Neural cell (in vitro differentiated cells): ENCODE results near the gene BNIPL. TPM values are rescaled to one million over a fixed set of nuclear protein-coding genes. Genes with fewer than 3 reads are reported as not detected.

Source experiments
- H2AFZ ChIP-seq: fragments of 200-600, 300-800 bp; sonication (generic), shearing (Covaris generic); 2 replicates; pipeline ENCODE4 v1.6.0; 2014; ENCODE audit warnings: low read depth, mild to moderate bottlenecking, antibody characterized with exemption, low read length, moderate library complexity
- H3F3A ChIP-seq: fragments of 200-600 bp; shearing (Covaris generic); 2 replicates; pipeline ENCODE4 v1.6.1; 2016; ENCODE audit warnings: mild to moderate bottlenecking, moderate library complexity, mixed read lengths, antibody characterized with exemption, low read length; ENCODE audit not compliant: insufficient read depth, poor library complexity, severe bottlenecking
- H3K27ac ChIP-seq: fragments of 200-600, 300-800 bp; sonication (generic), shearing (Covaris generic); 2 replicates; pipeline ENCODE4 v1.5.1; 2014; ENCODE audit warnings: mild to moderate bottlenecking, low read length, moderate library complexity
- H3K27me3 ChIP-seq: fragments of 300-800, 200-600 bp; sonication (generic), shearing (Covaris generic); 2 replicates; pipeline ENCODE4 v1.6.0; 2014; ENCODE audit warnings: mild to moderate bottlenecking, low read depth, low read length, moderate library complexity; ENCODE audit not compliant: insufficient read depth
- H3K36me3 ChIP-seq: fragments of 300-800, 200-600 bp; sonication (generic), shearing (Covaris generic); 2 replicates; pipeline ENCODE4 v1.5.1; 2014; ENCODE audit warnings: mild to moderate bottlenecking, antibody characterized with exemption, low read length, moderate library complexity; ENCODE audit not compliant: insufficient read depth
- H3K4me2 ChIP-seq: fragments of 300-800, 200-600 bp; sonication (generic), shearing (Covaris generic); 2 replicates; pipeline ENCODE4 v1.6.0; 2014; ENCODE audit warnings: mild to moderate bottlenecking, low read length
- H3K4me3 ChIP-seq: fragments of 300-800, 200-600 bp; sonication (generic), shearing (Covaris generic); 2 replicates; pipeline ENCODE4 v1.5.1; 2014; ENCODE audit warnings: mild to moderate bottlenecking, low read length, moderate library complexity
- H3K79me2 ChIP-seq: fragments of 200-600 bp; shearing (Covaris generic); replicated peaks from 2 replicates; pipeline ENCODE4 v1.6.0; 2014; ENCODE audit warnings: mild to moderate bottlenecking, low read length, moderate library complexity; ENCODE audit not compliant: insufficient read depth
- H3K9ac ChIP-seq: fragments of 300-800, 200-600 bp; sonication (generic), shearing (Covaris generic); 2 replicates; pipeline ENCODE4 v1.6.1; 2016; ENCODE audit warnings: mild to moderate bottlenecking, low read length, mixed read lengths
- H3K9me2 ChIP-seq: fragments of 200-600 bp; shearing (Covaris generic); 2 replicates; pipeline ENCODE4 v1.6.1; 2016; ENCODE audit warnings: mild to moderate bottlenecking, low read length, mixed read lengths; ENCODE audit not compliant: insufficient read depth
- H3K9me3 ChIP-seq: fragments of 200-600, 300-800 bp; sonication (generic), shearing (Covaris generic); 2 replicates; pipeline ENCODE4 v1.6.1; 2016; ENCODE audit warnings: mild to moderate bottlenecking, mixed run types, low read length, moderate library complexity, mixed read lengths
- H4K20me1 ChIP-seq: fragments of 200-600 bp; shearing (Covaris generic); 2 replicates; pipeline ENCODE4 v1.6.1; 2016; ENCODE audit warnings: mild to moderate bottlenecking, mixed run types; ENCODE audit not compliant: insufficient read depth
- CTCF ChIP-seq: fragments of 450-650 bp; IDR thresholded peaks from 2 replicates; pipeline ENCODE4 v1.5.1; 2014; ENCODE audit warnings: antibody characterized with exemption, mild to moderate bottlenecking, moderate library complexity; ENCODE audit not compliant: poor library complexity, severe bottlenecking
- EP300 ChIP-seq: fragments of 450-650 bp; conservative IDR thresholded peaks from 2 replicates; pipeline ENCODE4 v1.6.1; 2014; ENCODE audit warnings: antibody characterized with exemption, mild to moderate bottlenecking, moderate library complexity; ENCODE audit not compliant: poor library complexity, severe bottlenecking
- EZH2 ChIP-seq: fragments of 200-600, 300-800 bp; shearing (Covaris generic), sonication (generic); IDR thresholded peaks from 2 replicates; pipeline ENCODE4 v1.6.1; 2014; ENCODE audit warnings: antibody characterized with exemption, low read length, borderline replicate concordance, mild to moderate bottlenecking; ENCODE audit not compliant: insufficient read depth, poor library complexity, severe bottlenecking
- MXI1 ChIP-seq: fragments of 450-650 bp; conservative IDR thresholded peaks from 2 replicates; pipeline ENCODE4 v1.6.1; 2014; ENCODE audit warnings: antibody characterized with exemption, mild to moderate bottlenecking; ENCODE audit not compliant: poor library complexity, severe bottlenecking
- POLR2AphosphoS5 ChIP-seq: IDR thresholded peaks from 2 replicates; pipeline ENCODE4 v1.6.1; 2012
- RAD21 ChIP-seq: fragments of 450-650 bp; conservative IDR thresholded peaks from 2 replicates; pipeline ENCODE4 v1.6.1; 2014; ENCODE audit warnings: antibody characterized with exemption, mild to moderate bottlenecking, moderate library complexity
- REST ChIP-seq: IDR thresholded peaks from 2 replicates; pipeline ENCODE4 v1.6.1; 2012; ENCODE audit warnings: borderline replicate concordance
- SMC3 ChIP-seq: fragments of 450-650 bp; conservative IDR thresholded peaks from 2 replicates; pipeline ENCODE4 v1.6.1; 2014; ENCODE audit warnings: antibody characterized with exemption, mild to moderate bottlenecking, moderate library complexity; ENCODE audit not compliant: poor library complexity
- TAF1 ChIP-seq: IDR thresholded peaks from 2 replicates; pipeline ENCODE4 v1.6.1; 2012; ENCODE audit warnings: low read depth
- polyA plus RNA-seq: library from polyadenylated mRNA; depleted of rRNA; stranded (reverse); fragments of >200 nt; gene quantifications from 2 replicates; pipeline ENCODE4 v1.2.3, GENCODE V29; 2014

The BNIPL gene
- polyA plus RNA-seq, 1 donor from 2014 or later, result 0.33 TPM

GRCh38 chr1:151061704-151062103, 25.3 kb downstream of the BNIPL start:
- Histone ChIP-seq H3K36me3 (peaks cover 10% of the 10 kb centered on the region), H3K9me3 (no peaks in the 10 kb centered on the region), H3K9ac (peak overlapping the region; percentile 98), H4K20me1 (no peaks in the 10 kb centered on the region), H3K9me2 (no peaks in the 10 kb centered on the region), H3K4me2 (peak overlapping the region; percentile 100), H2AFZ (no peak overlapping the region), H3K27me3 (no peaks in the 10 kb centered on the region), H3K27ac (peak overlapping the region; percentile 99), H3K4me3 (peak overlapping the region; percentile 69), H3K79me2 (peaks cover 88% of the 10 kb centered on the region), H3F3A (peaks cover 10% of the 10 kb centered on the region)
- TF ChIP-seq MXI1 (no peak), SMC3 (no peak), EP300 (no peak), TAF1 (no peak), REST (no peak), POLR2AphosphoS5 (no peak), EZH2 (no peak), CTCF (no peak), RAD21 (no peak)

DNA sequence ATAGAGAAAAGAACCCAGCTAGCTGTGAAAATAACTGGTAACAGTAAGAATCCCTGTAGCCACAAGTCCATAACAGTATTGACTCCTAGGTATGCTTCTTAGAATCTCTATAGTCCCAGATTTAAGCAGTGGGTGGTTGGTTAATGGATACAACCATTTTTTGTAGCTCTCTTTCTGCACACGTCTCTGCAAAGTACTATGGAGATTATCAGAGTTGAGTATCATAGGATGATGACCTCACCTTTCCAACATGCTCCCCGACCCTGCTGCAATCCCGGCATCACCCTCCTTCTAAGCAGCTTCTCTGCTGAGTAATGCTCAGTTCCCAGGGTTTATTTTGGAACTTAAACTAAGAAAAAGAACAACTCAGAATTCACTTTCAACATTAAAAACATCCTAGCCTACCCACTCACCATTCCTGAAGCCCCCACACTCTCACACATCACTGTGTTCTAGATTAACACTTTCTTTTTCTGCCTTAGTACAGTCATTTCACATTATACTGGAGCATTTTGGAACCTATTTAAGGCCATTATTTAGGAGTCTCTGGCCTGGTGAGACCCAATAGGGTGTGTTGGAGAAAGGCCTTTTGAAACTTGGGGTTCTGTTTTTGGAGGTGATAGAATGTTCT, 26.5 kb downstream of the BNIPL start:
- Histone ChIP-seq H3K9ac (no peak overlapping the region), H2AFZ (no peak overlapping the region), H3K4me2 (peak overlapping the region; percentile 86)

More for the DNA sequence above, 26.5 kb downstream of the BNIPL start:
- H3K79me2 ChIP-seq, result peaks cover 89% of the 10 kb centered on the region
- H3K9me3 ChIP-seq, result no peaks in the 10 kb centered on the region
- peaks cover 10% of the 10 kb centered on the region for H3K36me3 ChIP-seq
- H3K27ac ChIP-seq, result peak overlapping the region; percentile 99
- H3K4me3 ChIP-seq, result peak overlapping the region; percentile 69
- H3K9me2 ChIP-seq, result no peaks in the 10 kb centered on the region
- no peaks in the 10 kb centered on the region for H3K27me3 ChIP-seq
- TF ChIP-seq POLR2AphosphoS5 (no peak), CTCF (no peak), MXI1 (no peak), SMC3 (no peak), REST (no peak), EZH2 (no peak)
- H4K20me1 ChIP-seq, result no peaks in the 10 kb centered on the region
- peaks cover 10% of the 10 kb centered on the region for H3F3A ChIP-seq
